ENCODE data around the gene GPR65. TPM values are rescaled to one million over a fixed set of nuclear protein-coding genes. Genes with fewer than 3 reads are reported as not detected.

The GPR65 gene
- total and polyA plus RNA-seq, 10 of the 15 experiments (the other 5 are each of a cell fraction or from before 2014, with no cell fraction given) = 4.4 to 14.7 (median 9.4) TPM

DNA sequence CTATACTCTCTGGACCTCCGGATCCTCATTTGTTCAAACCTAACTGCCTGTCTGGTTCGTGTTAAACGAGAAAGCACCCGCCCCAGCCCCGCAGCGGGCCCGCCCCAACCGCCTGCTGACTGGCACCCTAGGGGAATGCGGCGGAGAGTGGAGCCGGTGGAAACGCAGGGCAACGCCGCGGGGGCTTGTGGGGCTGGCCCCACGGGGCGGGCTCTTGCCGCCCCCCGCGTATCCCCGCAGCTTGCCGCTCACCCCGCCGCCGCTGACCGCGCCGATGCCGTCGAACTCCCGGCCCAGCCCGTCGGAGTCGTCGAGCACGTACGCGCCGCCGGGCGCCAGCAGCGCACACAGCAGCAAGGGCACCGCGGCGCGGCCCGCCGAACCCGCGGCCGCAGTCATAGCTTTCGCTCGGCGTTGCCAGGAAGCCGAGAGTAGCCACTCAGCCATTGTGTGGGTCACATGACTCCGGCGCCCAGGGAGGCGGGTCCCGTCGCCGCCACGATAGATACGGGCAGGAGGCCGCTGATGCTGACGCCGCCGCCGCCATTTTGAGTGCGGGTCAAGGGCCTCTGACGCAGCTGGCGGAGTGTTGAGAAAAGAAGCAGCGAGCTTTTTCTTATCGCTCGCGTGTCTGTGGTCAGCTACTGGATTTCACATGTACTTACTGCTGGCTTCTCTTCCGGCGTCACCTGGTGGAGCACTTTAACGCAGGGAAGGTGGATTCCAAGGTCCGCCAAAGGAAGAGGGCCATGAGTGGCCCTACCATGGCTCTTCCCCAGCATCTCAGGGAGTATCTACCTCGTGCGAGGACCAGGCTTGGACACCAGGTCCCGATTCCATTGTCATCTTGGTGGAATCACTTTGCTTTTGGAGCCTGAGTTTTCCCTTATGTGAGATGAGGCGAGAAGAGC is 12.0 kb upstream of the GPR65 start, which contains the start of gene GALC (continued):
- TF ChIP-seq SIX5 (IDR thresholded peaks at IDR 0.05; ENCODE audit: low read depth, low read length, severe bottlenecking) (peak; percentile 68), BCL3 (IDR thresholded peaks at IDR 0.05; ENCODE audit: borderline replicate concordance, insufficient read depth, low read depth, low read length, poor library complexity, severe bottlenecking) (no peak), SP1 (IDR thresholded peaks at IDR 0.05; ENCODE audit: low read depth, low read length) (no peak), IKZF2 (IDR thresholded peaks at IDR 0.05) (peak; percentile 77 to 86), WRNIP1 (IDR thresholded peaks at IDR 0.05; ENCODE audit: borderline replicate concordance, low read depth, low read length) (no peak), NFXL1 (IDR thresholded peaks at IDR 0.05; ENCODE audit: borderline replicate concordance) (0 out of 2 replicates have a peak, but pooled peaks have one; percentile 53), HDGF (IDR thresholded peaks at IDR 0.05) (peak; percentile 87), E2F4 (IDR thresholded peaks at IDR 0.05; ENCODE audit: low read depth, low read length) (peak; percentile 19; the same call in 1 of the 2 replicates), ZBED1 (IDR thresholded peaks at IDR 0.05; ENCODE audit: borderline replicate concordance) (no peak), ZBTB4 (CRISPR knock-in tag; IDR thresholded peaks at IDR 0.05) (no peak), ATF2 (IDR thresholded peaks at IDR 0.05; ENCODE audit: low read length) (peak; percentile 41; the same call in 1 of the 2 replicates), POLR2A (IDR thresholded peaks at IDR 0.05; ENCODE audit: low read depth, low read length) (peak; percentile 88), BMI1 (IDR thresholded peaks at IDR 0.05; ENCODE audit: borderline replicate concordance) (no peak; the same call in 1 of the 2 replicates), LARP7 (IDR thresholded peaks at IDR 0.05) (peak; percentile 97), PAX8 (IDR thresholded peaks at IDR 0.05) (no peak)
- TF ChIP-seq, protein P1, sequence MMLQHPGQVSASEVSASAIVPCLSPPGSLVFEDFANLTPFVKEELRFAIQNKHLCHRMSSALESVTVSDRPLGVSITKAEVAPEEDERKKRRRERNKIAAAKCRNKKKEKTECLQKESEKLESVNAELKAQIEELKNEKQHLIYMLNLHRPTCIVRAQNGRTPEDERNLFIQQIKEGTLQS (IDR thresholded peaks at IDR 0.05; ENCODE audit: borderline replicate concordance, extremely low read depth, low read depth, low read length) = peak; percentile 62
- TF ChIP-seq, protein P2, sequence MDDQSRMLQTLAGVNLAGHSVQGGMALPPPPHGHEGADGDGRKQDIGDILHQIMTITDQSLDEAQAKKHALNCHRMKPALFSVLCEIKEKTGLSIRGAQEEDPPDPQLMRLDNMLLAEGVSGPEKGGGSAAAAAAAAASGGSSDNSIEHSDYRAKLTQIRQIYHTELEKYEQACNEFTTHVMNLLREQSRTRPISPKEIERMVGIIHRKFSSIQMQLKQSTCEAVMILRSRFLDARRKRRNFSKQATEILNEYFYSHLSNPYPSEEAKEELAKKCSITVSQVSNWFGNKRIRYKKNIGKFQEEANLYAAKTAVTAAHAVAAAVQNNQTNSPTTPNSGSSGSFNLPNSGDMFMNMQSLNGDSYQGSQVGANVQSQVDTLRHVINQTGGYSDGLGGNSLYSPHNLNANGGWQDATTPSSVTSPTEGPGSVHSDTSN (IDR thresholded peaks at IDR 0.05; ENCODE audit: insufficient replicate concordance, low read depth, low read length) = no peak
- TF ChIP-seq, protein P3, sequence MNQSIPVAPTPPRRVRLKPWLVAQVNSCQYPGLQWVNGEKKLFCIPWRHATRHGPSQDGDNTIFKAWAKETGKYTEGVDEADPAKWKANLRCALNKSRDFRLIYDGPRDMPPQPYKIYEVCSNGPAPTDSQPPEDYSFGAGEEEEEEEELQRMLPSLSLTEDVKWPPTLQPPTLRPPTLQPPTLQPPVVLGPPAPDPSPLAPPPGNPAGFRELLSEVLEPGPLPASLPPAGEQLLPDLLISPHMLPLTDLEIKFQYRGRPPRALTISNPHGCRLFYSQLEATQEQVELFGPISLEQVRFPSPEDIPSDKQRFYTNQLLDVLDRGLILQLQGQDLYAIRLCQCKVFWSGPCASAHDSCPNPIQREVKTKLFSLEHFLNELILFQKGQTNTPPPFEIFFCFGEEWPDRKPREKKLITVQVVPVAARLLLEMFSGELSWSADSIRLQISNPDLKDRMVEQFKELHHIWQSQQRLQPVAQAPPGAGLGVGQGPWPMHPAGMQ (IDR thresholded peaks at IDR 0.05; ENCODE audit: borderline replicate concordance) = no peak

Measured in GM12878 (cell line).